HCT116 (cell line): ENCODE data around the gene SYNE2.

Experiments used
- CTCF ChIP-seq, 3 experiments: fragments of 200-600 bp in 1 of 3; sonication (generic) in 1 of 3; IDR thresholded peaks in 2 of 3; conservative IDR thresholded peaks in 1 of 3; 2 replicates each; pipeline ENCODE4 v1.5.1; 2012 to 2017; ENCODE audit warnings: low read depth in 2 of 3, low read length in 2 of 3, antibody characterized with exemption in 1 of 3, borderline replicate concordance in 1 of 3, control low read depth in 1 of 3, mild to moderate bottlenecking in 1 of 3, mixed read lengths in 1 of 3, mixed run types in 1 of 3, moderate library complexity in 1 of 3; ENCODE audit not compliant: insufficient read depth in 1 of 3
- EZH2 ChIP-seq: fragments of 200-600 bp; sonication (generic); IDR thresholded peaks from 2 replicates; pipeline ENCODE4 v1.6.1; 2017; ENCODE audit warnings: antibody characterized with exemption, mixed run types
- JUND ChIP-seq: IDR thresholded peaks from 2 replicates; pipeline ENCODE4 v1.6.1; 2012
- POLR2A ChIP-seq: IDR thresholded peaks from 2 replicates; pipeline ENCODE4 v1.7.0; 2011; ENCODE audit warnings: borderline replicate concordance; ENCODE audit not compliant: insufficient read depth, insufficient read length; ENCODE audit errors: extremely low read depth
- RAD21 ChIP-seq: IDR thresholded peaks from 2 replicates; pipeline ENCODE4 v1.6.1; 2012; ENCODE audit warnings: low read depth, mild to moderate bottlenecking
- SIN3A ChIP-seq: IDR thresholded peaks from 2 replicates; pipeline ENCODE4 v1.6.1; 2012; ENCODE audit warnings: low read depth
- SP1 ChIP-seq: IDR thresholded peaks from 2 replicates; pipeline ENCODE4 v1.6.1; 2012; ENCODE audit warnings: low read depth
- TF ChIP-seq, protein P1 (sequence below): IDR thresholded peaks from 2 replicates; pipeline ENCODE4 v1.6.1; 2012

DNA sequence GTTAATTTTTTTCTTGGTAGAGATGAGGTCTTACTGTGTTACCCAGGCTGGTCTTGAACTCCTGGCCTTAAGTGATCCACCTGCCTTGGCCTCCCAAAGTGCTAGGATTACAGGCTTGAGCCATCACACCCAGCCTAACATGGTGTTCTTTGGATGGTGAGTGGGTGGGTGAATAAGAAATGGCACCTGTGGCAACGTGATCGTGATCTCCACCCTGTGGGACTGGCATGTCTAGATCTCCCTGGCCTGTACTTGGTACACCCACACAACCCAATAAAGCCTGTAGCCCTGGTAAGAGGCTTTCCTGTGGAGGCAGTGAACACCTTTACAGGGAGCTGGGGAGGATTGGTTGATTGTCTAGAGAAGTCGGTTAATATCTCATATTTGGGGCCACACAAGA, 25.2 kb downstream of the SYNE2 start:
- no peak for TF ChIP-seq CTCF (IDR thresholded peaks at IDR 0.05 in 2 of 3, conservative IDR thresholded peaks at IDR 0.05 in 1 of 3; ENCODE audit: borderline replicate concordance in 1 of 3, insufficient read depth in 1 of 3, low read depth in 2 of 3, low read length in 2 of 3)
- TF ChIP-seq, protein P1, sequence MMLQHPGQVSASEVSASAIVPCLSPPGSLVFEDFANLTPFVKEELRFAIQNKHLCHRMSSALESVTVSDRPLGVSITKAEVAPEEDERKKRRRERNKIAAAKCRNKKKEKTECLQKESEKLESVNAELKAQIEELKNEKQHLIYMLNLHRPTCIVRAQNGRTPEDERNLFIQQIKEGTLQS = no peak
- no peak for TF ChIP-seq SIN3A
- no peak for TF ChIP-seq JUND
- TF ChIP-seq EZH2 = no peak
- TF ChIP-seq SP1 = no peak
- no peak for TF ChIP-seq POLR2A
- TF ChIP-seq RAD21 = no peak
